HL-60/S4 treated with retinoic acid at 250 ng/mL for 4 days and 3 days (cell line): ENCODE data around the gene ASB5.
"Not testable (repeated sequence)": the region's sequence is repeated elsewhere in the genome, so short reads cannot be mapped to it uniquely, and the experiment has no call there.

Experiments
- in situ Hi-C: fragments of 300-500 bp; cut with MboI; formaldehyde crosslinking; loops from 2 replicates; pipeline ENCODE4 v1.7.0; 2022; ENCODE audit warnings: low sequenced_read_pairs

Gene ASB5

GRCh38 chr4:176279560-176279959 lies 10.5 kb upstream of the ASB5 start:
- in situ Hi-C loops: not testable (repeated sequence)

GRCh38 chr4:176277162-176277904 lies 8.3 kb upstream of the ASB5 start:
- in situ Hi-C loops: no loop called here

GRCh38 chr4:176276710-176277109 lies 7.7 kb upstream of the ASB5 start:
- in situ Hi-C loops: no loop called here

GRCh38 chr4:176274441-176274840 lies 5.4 kb upstream of the ASB5 start:
- in situ Hi-C loops: no loop called here

- in situ Hi-C loops: no loop called here
Observed at GRCh38 chr4:176273736-176274135, 4.7 kb upstream of the ASB5 start.

- in situ Hi-C loops: no loop called here
Observed at GRCh38 chr4:176272799-176273198, 3.8 kb upstream of the ASB5 start.

GRCh38 chr4:176271749-176272148 lies 2.7 kb upstream of the ASB5 start:
- in situ Hi-C loops: no loop called here

- in situ Hi-C loops: no loop called here
Observed at GRCh38 chr4:176270669-176271068, 1.6 kb upstream of the ASB5 start.

GRCh38 chr4:176266026-176266425 lies 3.0 kb downstream of the ASB5 start:
- in situ Hi-C loops: no loop called here

GRCh38 chr4:176262243-176262642 lies 6.8 kb downstream of the ASB5 start:
- in situ Hi-C loops: no loop called here

GRCh38 chr4:176261481-176261880 lies 7.5 kb downstream of the ASB5 start:
- in situ Hi-C loops: no loop called here

- in situ Hi-C loops: no loop called here
Observed at GRCh38 chr4:176261018-176261417, 8.0 kb downstream of the ASB5 start.

GRCh38 chr4:176259330-176260090 lies 9.5 kb downstream of the ASB5 start:
- in situ Hi-C loops: no loop called here

GRCh38 chr4:176258135-176258534 lies 10.9 kb downstream of the ASB5 start:
- in situ Hi-C loops: no loop called here

- in situ Hi-C loops: no loop called here
Observed at GRCh38 chr4:176256921-176257320, 12.1 kb downstream of the ASB5 start.

GRCh38 chr4:176242764-176243347 lies 26.2 kb downstream of the ASB5 start:
- in situ Hi-C loops: no loop called here

- in situ Hi-C loops: no loop called here
Observed at GRCh38 chr4:176241703-176242102, 27.3 kb downstream of the ASB5 start.

GRCh38 chr4:176238826-176239225 lies 30.2 kb downstream of the ASB5 start:
- in situ Hi-C loops: no loop called here

- in situ Hi-C loops: no loop called here
Observed at GRCh38 chr4:176238157-176238610, 30.8 kb downstream of the ASB5 start.

GRCh38 chr4:176236946-176237345 lies 32.1 kb downstream of the ASB5 start:
- in situ Hi-C loops: no loop called here

- in situ Hi-C loops: no loop called here
Observed at GRCh38 chr4:176230836-176231235, 38.2 kb downstream of the ASB5 start.

- in situ Hi-C loops: no loop called here
Observed at GRCh38 chr4:176229645-176230044, 39.4 kb downstream of the ASB5 start.
